A549 (cell line): ENCODE data around the gene UNCX. TPM values are rescaled to one million over a fixed set of nuclear protein-coding genes. Genes with fewer than 3 reads are reported as not detected.

Experiments used
- ATAC-seq, 2 experiments: fragments of 200-7000 bp in 1 of 2; fragments of >200 bp in 1 of 2; cut with Nextera tagmentation in 1 of 2; cut with Tn5 transposase in 1 of 2; 3 replicates each; pipeline versions ENCODE4 v1.8.0 to v1.9.1; 2018 to 2020; ENCODE audit warnings: mild to moderate bottlenecking in 1 of 2, moderate library complexity in 1 of 2
- CTCF ChIA-PET: fragments of 300-600 bp; sonication (Branson Sonifier 250); formaldehyde crosslinking; extraction: SDS; loops from one replicate; lab custom pipeline; 2021; ENCODE audit warnings: antibody characterized with exemption, inconsistent platforms; lab: Yijun Ruan, JAX
- POLR2A ChIA-PET: fragments of 350-600 bp; formaldehyde crosslinking; extraction: SDS; loops from one replicate; lab custom pipeline; 2021; ENCODE audit warnings: antibody characterized with exemption, inconsistent platforms; lab: Yijun Ruan, JAX
- DNase-seq, 2 experiments: peaks; one replicate each; pipeline versions ENCODE4 v3.0.0 to v3.0.0-alpha.2; 2011 to 2016; ENCODE audit warnings: low read depth in 1 of 2, low spot score in 1 of 2
- FAIRE-seq: peaks from 2 replicates; lab custom pipeline; 2011; peaks lifted over from hg19 to GRCh38; lab: Jason Lieb, UNC
- H3K27ac ChIP-seq, 2 experiments: fragments of >200 bp; sonication (Bioruptor Twin); formaldehyde crosslinking; 3 replicates each; pipeline ENCODE4 v1.5.1; 2016 to 2017
- H3K4me1 ChIP-seq: fragments of >200 bp; sonication (Bioruptor Twin); formaldehyde crosslinking; 3 replicates; pipeline ENCODE4 v1.6.1; 2016
- H3K4me2 ChIP-seq: fragments of >200 bp; sonication (Bioruptor Twin); formaldehyde crosslinking; 3 replicates; pipeline ENCODE4 v1.6.1; 2016
- H3K4me3 ChIP-seq: fragments of >200 bp; sonication (Bioruptor Twin); formaldehyde crosslinking; 3 replicates; pipeline ENCODE4 v1.5.1; 2016
- H3K9me3 ChIP-seq: fragments of >200 bp; sonication (Bioruptor Twin); formaldehyde crosslinking; 3 replicates; pipeline ENCODE4 v1.6.1; 2016
- ATOH8 ChIP-seq: fragments of 250-450 bp; sonication (Bioruptor Pico); IDR thresholded peaks from 2 replicates; pipeline ENCODE4 v1.5.0; 2020; ENCODE audit warnings: low read depth, mild to moderate bottlenecking, moderate library complexity
- CBX2 ChIP-seq: fragments of 200-600 bp; sonication (generic); IDR thresholded peaks from 2 replicates; pipeline ENCODE4 v1.6.1; 2016; ENCODE audit warnings: low read depth, mild to moderate bottlenecking, borderline replicate concordance
- CEBPB ChIP-seq, 2 experiments: fragments of >200 bp in 1 of 2; sonication (Bioruptor Twin) in 1 of 2; formaldehyde crosslinking in 1 of 2; IDR thresholded peaks; 2 replicates each; pipeline ENCODE4 v1.6.1; 2012 to 2016
- EHMT2 ChIP-seq: fragments of 200-600 bp; sonication (generic); IDR thresholded peaks from 2 replicates; pipeline ENCODE4 v1.6.1; 2016; ENCODE audit warnings: antibody characterized with exemption, low read depth, mild to moderate bottlenecking, moderate library complexity
- ESRRA ChIP-seq: fragments of 150-350 bp; IDR thresholded peaks from 2 replicates; pipeline ENCODE4 v1.6.1; 2014; ENCODE audit warnings: mild to moderate bottlenecking, low read length, borderline replicate concordance
- FOSL2 ChIP-seq, 2 experiments: fragments of 450-650 bp in 1 of 2; fragments of >200 bp in 1 of 2; sonication (Bioruptor Twin) in 1 of 2; formaldehyde crosslinking; IDR thresholded peaks; 2 replicates each; pipeline versions ENCODE4 v1.5.0 to v1.6.1; 2016 to 2020; ENCODE audit warnings: mild to moderate bottlenecking in 1 of 2, moderate library complexity in 1 of 2
- HDAC2 ChIP-seq: fragments of 200-600 bp; sonication (generic); IDR thresholded peaks from 2 replicates; pipeline ENCODE4 v1.6.1; 2016
- HES2 ChIP-seq: fragments of >200 bp; sonication (Bioruptor Twin); formaldehyde crosslinking; IDR thresholded peaks from 2 replicates; pipeline ENCODE4 v1.6.1; 2016
- HOXB5 ChIP-seq: fragments of 250-450 bp; sonication (Bioruptor Pico); IDR thresholded peaks from 2 replicates; pipeline ENCODE4 v1.5.0; 2020; ENCODE audit warnings: mild to moderate bottlenecking, moderate library complexity
- KDM1A ChIP-seq: fragments of 200-600 bp; sonication (generic); IDR thresholded peaks from 2 replicates; pipeline ENCODE4 v1.6.1; 2016; ENCODE audit warnings: low read depth, mild to moderate bottlenecking
- MAX ChIP-seq: IDR thresholded peaks from 2 replicates; pipeline ENCODE4 v1.6.1; 2012
- NFE2L2 ChIP-seq: fragments of 150-350 bp; conservative IDR thresholded peaks from 2 replicates; pipeline ENCODE4 v1.6.1; 2014; ENCODE audit warnings: low read length
- NPAS2 ChIP-seq: fragments of 250-450 bp; sonication (Bioruptor Pico); IDR thresholded peaks from 2 replicates; pipeline ENCODE4 v1.8.0; 2022; ENCODE audit warnings: mild to moderate bottlenecking, moderate library complexity, borderline replicate concordance
- NR3C1 ChIP-seq: fragments of >200 bp; sonication (Bioruptor Twin); formaldehyde crosslinking; IDR thresholded peaks from 3 replicates; pipeline ENCODE4 v1.6.1; 2017
- PHF8 ChIP-seq: fragments of 200-600 bp; sonication (generic); IDR thresholded peaks from 2 replicates; pipeline ENCODE4 v1.6.1; 2016; ENCODE audit warnings: low read depth, mild to moderate bottlenecking, antibody characterized with exemption, moderate library complexity, borderline replicate concordance
- POLR2A ChIP-seq: IDR thresholded peaks from 2 replicates; pipeline ENCODE4 v1.6.1; 2012; ENCODE audit warnings: mild to moderate bottlenecking, low read length
- POLR2AphosphoS2 ChIP-seq: conservative IDR thresholded peaks from 2 replicates; pipeline ENCODE4 v1.6.1; 2012; ENCODE audit warnings: low read length, improper control_type of control experiment, inconsistent platforms
- REST ChIP-seq: fragments of 200-600 bp; sonication (generic); IDR thresholded peaks from 2 replicates; pipeline ENCODE4 v1.6.1; 2016; ENCODE audit warnings: antibody characterized with exemption, mild to moderate bottlenecking, moderate library complexity
- RNF2 ChIP-seq: fragments of 200-600 bp; sonication (generic); IDR thresholded peaks from 2 replicates; pipeline ENCODE4 v1.6.1; 2016; ENCODE audit warnings: low read depth, mild to moderate bottlenecking, antibody characterized with exemption, moderate library complexity, borderline replicate concordance
- TFCP2L1 ChIP-seq: fragments of 250-450 bp; sonication (Bioruptor Pico); IDR thresholded peaks from 2 replicates; pipeline ENCODE4 v1.5.0; 2021; ENCODE audit warnings: mild to moderate bottlenecking
- ZC3H11A ChIP-seq: fragments of 450-650 bp; IDR thresholded peaks from 2 replicates; pipeline ENCODE4 v1.6.1; 2014; ENCODE audit warnings: antibody characterized with exemption, mild to moderate bottlenecking
- ZNF302 ChIP-seq: fragments of 250-450 bp; sonication (Bioruptor Pico); IDR thresholded peaks from 2 replicates; pipeline ENCODE4 v1.9.0; 2021; ENCODE audit warnings: inconsistent platforms, mild to moderate bottlenecking, moderate library complexity
- WGBS: methylation state at CpG from one replicate; pipeline ENCODE4 v1.1.6; 2017; ENCODE audit errors: missing lambda C conversion rate; 5-methylcytosine and 5-hydroxymethylcytosine counted together
- polyA plus RNA-seq, 4 experiments: library from polyadenylated mRNA; depleted of rRNA in 3 of 4; stranded (reverse); fragments of >200 nt; fragmentation: RNase III in 1 of 4; extraction: RNeasy Plus Mini Kit Qiagen cat#74134 plus additional on column Dnase treatment in 1 of 4; gene quantifications; 2 replicates in 3 of 4; 3 replicates in 1 of 4; pipeline ENCODE4 v1.2.3, GENCODE V29; 2011 to 2017

The UNCX gene
- polyA plus RNA-seq, 2 of the 4 experiments (the other 2 are of a cell fraction) = not detected

- Histone ChIP-seq H3K4me3 (no peak overlapping the region), H3K27ac (no peak overlapping the region), H3K4me2 (no peak overlapping the region), H3K9me3 (no peaks in the 10 kb centered on the region), H3K4me1 (peaks cover 10% of the 10 kb centered on the region; the same call in 2 of the 3 replicates)
- TF ChIP-seq NR3C1 (no peak), CEBPB (IDR thresholded peaks at IDR 0.05) (no peak), RNF2 (no peak), NPAS2 (no peak), TFCP2L1 (CRISPR knock-in tag) (no peak)
- DNase-seq = no peak
- CTCF ChIA-PET = interaction anchor here (0.9 to 4.8 kb wide), 6 partner anchors 13 to 235 kb away, joined by 3 to 33 read pairs (median 4); no protein-coding TSS in a partner anchor
- FAIRE-seq = no peak
- no peak for ATAC-seq
- 48% methylated on average over 27 of the region's 27 CpGs for WGBS
- POLR2A ChIA-PET = interaction anchor here (0.7 kb wide), 1 partner anchor 12 kb away, joined by 3 read pairs; no protein-coding TSS in a partner anchor
Measured at GRCh38 chr7:1238931-1239802, 6.5 kb downstream of the UNCX start.

- no peak for DNase-seq
- 44% methylated on average over 24 of the region's 29 CpGs for WGBS
- Histone ChIP-seq H3K4me1 (peaks cover 10% of the 10 kb centered on the region; the same call in 2 of the 3 replicates), H3K27ac (no peak overlapping the region), H3K9me3 (no peaks in the 10 kb centered on the region), H3K4me2 (no peak overlapping the region), H3K4me3 (no peak overlapping the region)
- ChIA-PET CTCF (interaction anchor here (0.9 to 4.8 kb wide), 4 partner anchors 14 to 234 kb away, joined by 3 to 33 read pairs (median 4); no protein-coding TSS in a partner anchor), POLR2A (interaction anchor here (0.7 kb wide), 1 partner anchor 13 kb away, joined by 3 read pairs; no protein-coding TSS in a partner anchor)
- TF ChIP-seq ATOH8 (CRISPR knock-in tag) (no peak), NFE2L2 (no peak), ESRRA (no peak), PHF8 (no peak), ZNF302 (CRISPR knock-in tag) (no peak), HOXB5 (CRISPR knock-in tag) (no peak), REST (no peak), EHMT2 (no peak)
- ATAC-seq = peak in 1 of 2 experiments; percentile 11; a peak in 3 of 6 replicates
- FAIRE-seq = no peak
Measured at GRCh38 chr7:1239803-1240516, 7.3 kb downstream of the UNCX start.

- Histone ChIP-seq H3K4me2 (no peak overlapping the region), H3K4me1 (peaks cover 10% of the 10 kb centered on the region; the same call in 2 of the 3 replicates), H3K9me3 (no peaks in the 10 kb centered on the region), H3K27ac (no peak overlapping the region), H3K4me3 (no peak overlapping the region)
- POLR2A ChIA-PET = no interaction called here
- FAIRE-seq (no peak), DNase-seq (no peak), ATAC-seq (no peak)
- CTCF ChIA-PET = interaction anchor here (1.3 to 4.8 kb wide), 2 partner anchors 11 to 15 kb away, joined by 3 to 33 read pairs; no protein-coding TSS in a partner anchor
- WGBS = 31% methylated on average over 32 of the region's 40 CpGs
- TF ChIP-seq KDM1A (no peak), FOSL2 (IDR thresholded peaks at IDR 0.05) (no peak), FOSL2 (CRISPR knock-in tag; IDR thresholded peaks at IDR 0.05) (no peak), MAX (no peak), POLR2A (no peak), CBX2 (no peak), POLR2AphosphoS2 (no peak), ZC3H11A (no peak), HDAC2 (no peak), HES2 (no peak)
Measured at GRCh38 chr7:1240517-1241257, 8.0 kb downstream of the UNCX start.
